K562 (cell line): ENCODE data around the gene PDGFRA. TPM values are rescaled to one million over a fixed set of nuclear protein-coding genes. Genes with fewer than 3 reads are reported as not detected.

Experiments used
- ATAC-seq: fragments of 200-7000 bp; cut with Tn5 transposase; 3 replicates; pipeline ENCODE4 v1.9.1; 2020; ENCODE audit warnings: moderate library complexity
- BruUV-seq: library from RNA; stranded (reverse); fragments of 400-500 nt; replicated peaks from 2 replicates; lab custom pipeline; 2021; lab: Mats Ljungman, UMichigan
- CTCF ChIA-PET: fragments of 300-600 bp; formaldehyde crosslinking; extraction: SDS; loops from one replicate; lab custom pipeline; 2021; ENCODE audit warnings: low intra/inter-chr PET ratio; lab: Yijun Ruan, JAX
- POLR2A ChIA-PET: fragments of 300-600, 350-650 bp; sonication (Branson Sonifier 250); formaldehyde crosslinking; extraction: SDS; loops from one replicate; lab custom pipeline; 2021; ENCODE audit warnings: antibody characterized with exemption, inconsistent platforms; lab: Yijun Ruan, JAX
- DNase-seq, 4 experiments: peaks; one replicate each; pipeline versions ENCODE4 v3.0.0 to v3.0.0-alpha.2; 2011 to 2018; ENCODE audit warnings: low spot score in 3 of 4, mixed read lengths in 3 of 4; ENCODE audit errors: extremely low read depth in 1 of 4
- FAIRE-seq: peaks from 2 replicates; lab custom pipeline; 2011; peaks lifted over from hg19 to GRCh38; lab: Jason Lieb, UNC
- H2AFZ ChIP-seq: 2 replicates; pipeline ENCODE4 v1.6.0; 2011; ENCODE audit warnings: low read depth, low read length, control low read depth, inconsistent platforms
- H3K27ac ChIP-seq: fragments of 200-600 bp; 3 replicates; pipeline ENCODE4 v1.8.0; 2011; ENCODE audit warnings: low read depth, mild to moderate bottlenecking, control low read depth, inconsistent platforms, low read length, moderate library complexity, mixed read lengths; ENCODE audit errors: extremely low read depth
- H3K27me3 ChIP-seq, 2 experiments: fragments of 300-600 bp in 1 of 2; 2 replicates in 1 of 2; 3 replicates in 1 of 2; pipeline versions ENCODE4 v1.6.0 to v1.8.0; 2011; ENCODE audit warnings: inconsistent platforms in 2 of 2, low read length in 2 of 2, mild to moderate bottlenecking in 1 of 2, mixed read lengths in 1 of 2, moderate library complexity in 1 of 2; ENCODE audit not compliant: control insufficient read depth in 2 of 2, insufficient read depth in 2 of 2
- H3K36me3 ChIP-seq: fragments of 300-600 bp; 3 replicates; pipeline ENCODE4 v1.8.0; 2011; ENCODE audit warnings: mild to moderate bottlenecking, low read length, inconsistent platforms; ENCODE audit not compliant: control insufficient read depth, insufficient read depth
- H3K4me1 ChIP-seq, 2 experiments: fragments of 200-600 bp in 1 of 2; replicated peaks in 1 of 2; 2 replicates in 1 of 2; 3 replicates in 1 of 2; pipeline versions ENCODE4 v1.5.1 to v1.8.0; 2011; ENCODE audit warnings: inconsistent platforms in 2 of 2, low read length in 2 of 2, mild to moderate bottlenecking in 1 of 2, mixed read lengths in 1 of 2, moderate library complexity in 1 of 2; ENCODE audit not compliant: control insufficient read depth in 2 of 2, insufficient read depth in 2 of 2
- H3K4me2 ChIP-seq: 2 replicates; pipeline ENCODE4 v1.6.1; 2011; ENCODE audit warnings: low read length, control low read depth, inconsistent platforms, mixed read lengths; ENCODE audit not compliant: insufficient read depth
- H3K4me3 ChIP-seq: fragments of 200-600 bp; sonication (generic), shearing (Covaris generic); 2 replicates; pipeline ENCODE4 v1.5.1; 2016; ENCODE audit warnings: control low read depth, inconsistent platforms
- H3K79me2 ChIP-seq: fragments of 200-600 bp; 3 replicates; pipeline ENCODE4 v1.8.0; 2011; ENCODE audit warnings: low read length, inconsistent platforms; ENCODE audit not compliant: control insufficient read depth, insufficient read depth
- H3K9ac ChIP-seq, 2 experiments: 2 replicates each; pipeline versions ENCODE4 v1.6.0 to v1.6.1; 2011; ENCODE audit warnings: low read depth in 2 of 2, low read length in 2 of 2, control low read depth in 1 of 2, inconsistent platforms in 1 of 2, mild to moderate bottlenecking in 1 of 2, mixed read lengths in 1 of 2; ENCODE audit not compliant: insufficient read depth in 1 of 2
- H3K9me1 ChIP-seq: one replicate; pipeline ENCODE4 v1.6.0; 2011; ENCODE audit warnings: inconsistent platforms, mild to moderate bottlenecking, low read length, moderate library complexity; ENCODE audit not compliant: control insufficient read depth, insufficient read depth
- H3K9me3 ChIP-seq: replicated peaks from 2 replicates; pipeline ENCODE4 v1.5.1; 2011; ENCODE audit warnings: low read depth, low read length, inconsistent platforms; ENCODE audit not compliant: control insufficient read depth, insufficient read depth
- H4K20me1 ChIP-seq: replicated peaks from 2 replicates; pipeline ENCODE4 v1.6.1; 2011; ENCODE audit warnings: low read length, inconsistent platforms, mixed read lengths; ENCODE audit not compliant: control insufficient read depth, insufficient read depth
- ARNT ChIP-seq, 2 experiments: fragments of 450-650 bp; IDR thresholded peaks; 2 replicates each; pipeline ENCODE4 v1.6.1; 2016; ENCODE audit warnings: mild to moderate bottlenecking in 1 of 2
- CBX8 ChIP-seq: fragments of 200-600 bp; sonication (generic); IDR thresholded peaks from 2 replicates; pipeline ENCODE4 v1.6.1; 2012; ENCODE audit warnings: borderline replicate concordance, mixed run types, low read depth, mild to moderate bottlenecking, moderate library complexity, mixed read lengths, low read length, control low read depth, inconsistent platforms; ENCODE audit not compliant: poor library complexity, severe bottlenecking; ENCODE audit errors: extremely low read depth
- CEBPG ChIP-seq, 3 experiments: fragments of 200-800 bp in 1 of 3; sonication (Bioruptor generic) in 1 of 3; sonication (generic) in 1 of 3; formaldehyde crosslinking in 1 of 3; IDR thresholded peaks in 2 of 3; conservative IDR thresholded peaks in 1 of 3; 2 replicates each; pipeline versions ENCODE4 v1.6.1 to v1.8.0; 2016 to 2022; ENCODE audit warnings: missing compliant biosample characterization in 2 of 3, missing genetic modification characterization in 2 of 3, mild to moderate bottlenecking in 1 of 3, missing genetic modification reagents in 1 of 3
- FOXO4 ChIP-seq: fragments of 450-650 bp; formaldehyde crosslinking; IDR thresholded peaks from 2 replicates; pipeline ENCODE4 v1.4.0; 2020; ENCODE audit warnings: mild to moderate bottlenecking, moderate library complexity
- GATA2 ChIP-seq: sonication (generic); formaldehyde crosslinking; IDR thresholded peaks from 2 replicates; pipeline ENCODE4 v1.4.0; 2020; ENCODE audit warnings: mild to moderate bottlenecking, missing genetic modification reagents
- JUND ChIP-seq, 2 experiments: IDR thresholded peaks; 2 replicates in 1 of 2; 3 replicates in 1 of 2; pipeline ENCODE4 v1.6.1; 2011; ENCODE audit warnings: borderline replicate concordance in 2 of 2, low read depth in 2 of 2, low read length in 2 of 2, improper control_type of control experiment in 1 of 2, missing biosample characterization in 1 of 2, missing genetic modification characterization in 1 of 2, missing genetic modification reagents in 1 of 2
- MYC ChIP-seq, 2 experiments: fragments of 250-450 bp in 1 of 2; sonication (Bioruptor Pico) in 1 of 2; IDR thresholded peaks; 2 replicates each; pipeline versions ENCODE4 v1.5.1 to v1.6.1; 2012 to 2021; ENCODE audit warnings: low read depth in 2 of 2, borderline replicate concordance in 1 of 2, improper control_type of control experiment in 1 of 2, low read length in 1 of 2, mild to moderate bottlenecking in 1 of 2, moderate library complexity in 1 of 2
- PCBP1 ChIP-seq: fragments of 200-400 bp; formaldehyde crosslinking; IDR thresholded peaks from 2 replicates; pipeline ENCODE4 v1.6.1; 2018; ENCODE audit warnings: mild to moderate bottlenecking, low read depth, low read length; ENCODE audit not compliant: poor library complexity, severe bottlenecking
- PHF21A ChIP-seq: fragments of 450-650 bp; IDR thresholded peaks from 2 replicates; pipeline ENCODE4 v1.6.1; 2017; ENCODE audit warnings: low read depth, borderline replicate concordance
- POLR2B ChIP-seq: fragments of 450-650 bp; IDR thresholded peaks from 2 replicates; pipeline ENCODE4 v1.6.1; 2018; ENCODE audit warnings: low read depth; ENCODE audit not compliant: partially characterized antibody
- RBM17 ChIP-seq: fragments of 200-400 bp; formaldehyde crosslinking; IDR thresholded peaks from 2 replicates; pipeline ENCODE4 v1.6.1; 2017; ENCODE audit warnings: low read depth, mild to moderate bottlenecking, low read length, borderline replicate concordance
- SNIP1 ChIP-seq: fragments of 450-650 bp; IDR thresholded peaks from 2 replicates; pipeline ENCODE4 v1.7.1; 2017; ENCODE audit warnings: low read depth, mild to moderate bottlenecking
- TSC22D4 ChIP-seq: fragments of 450-650 bp; IDR thresholded peaks from 2 replicates; pipeline ENCODE4 v1.6.1; 2016; ENCODE audit warnings: missing genetic modification characterization, missing biosample characterization, control low read depth
- ZNF584 ChIP-seq: fragments of 200-800 bp; sonication (Bioruptor generic); IDR thresholded peaks from 2 replicates; pipeline ENCODE4 v1.6.1; 2016; ENCODE audit warnings: low read depth, mild to moderate bottlenecking, missing genetic modification characterization, missing compliant biosample characterization
- WGBS: fragments of 100-300 bp; shearing (Covaris generic); methylation state at CpG from one replicate; pipeline ENCODE4 v1.1.6; 2016; ENCODE audit warnings: low coverage, mixed read lengths; ENCODE audit not compliant: insufficient coverage; ENCODE audit errors: missing lambda C conversion rate; 5-methylcytosine and 5-hydroxymethylcytosine counted together
- in situ Hi-C: fragments of 300-500 bp; cut with MboI; formaldehyde crosslinking; loops from 4 replicates; pipeline ENCODE4 v1.15.0; 2018; ENCODE audit warnings: inconsistent platforms, mixed read lengths
- intact Hi-C: fragments of 100-400 bp; cut with micrococcal nuclease; formaldehyde crosslinking; loops from 2 replicates; pipeline ENCODE4 v1.14.2; 2022
- polyA plus RNA-seq, 8 experiments: library from polyadenylated mRNA; depleted of rRNA in 4 of 8; stranded (reverse) in 5 of 8; unstranded in 3 of 8; fragments of >200 nt; fragmentation: Nextera tagmentation in 2 of 8; fragmentation: Illumina TruSeq in 1 of 8; extraction: Ambion mirVana in 2 of 8; extraction: Trizol in 1 of 8; gene quantifications; 2 replicates each; pipeline versions ENCODE4 v1.2.1 to v1.2.3, GENCODE V29; 2011 to 2014; ENCODE audit warnings: inconsistent platforms in 1 of 8, missing spikeins in 1 of 8
- total RNA-seq, 7 experiments: library from RNA; depleted of rRNA in 6 of 7; stranded (reverse); fragments of >200 nt in 6 of 7; fragmentation: Illumina TruSeq in 2 of 7; extraction: Trizol in 2 of 7; gene quantifications; 2 replicates each; pipeline versions ENCODE4 v1.2.1 to v1.2.3, GENCODE V29; 2011 to 2021; ENCODE audit warnings: low replicate concordance in 1 of 7

Gene PDGFRA
- total and polyA plus RNA-seq, 9 of the 15 experiments (the other 6 are each of a cell fraction or from before 2014, with no cell fraction given), result 0.40 TPM; not detected in 8

- no peak for TF ChIP-seq RBM17
- no peak for TF ChIP-seq FOXO4 (CRISPR knock-in tag)
- TF ChIP-seq PCBP1, result no peak
- no peak for TF ChIP-seq PHF21A
- TF ChIP-seq TSC22D4 (tag), result no peak
- TF ChIP-seq CEBPG (CRISPR knock-in tag; IDR thresholded peaks at IDR 0.05), result no peak
- no peak for TF ChIP-seq CEBPG (tag; conservative IDR thresholded peaks at IDR 0.05 in 1 of 2, IDR thresholded peaks at IDR 0.05 in 1 of 2)
- TF ChIP-seq POLR2B, result no peak
- TF ChIP-seq, all 486 proteins: peak for 0
Measured at GRCh38 chr4:54197926-54198325, 31.2 kb upstream of the PDGFRA start (continued).

GRCh38 chr4:54199919-54200318, 29.2 kb upstream of the PDGFRA start:
- Histone ChIP-seq H3K79me2 (no peaks in the 10 kb centered on the region), H3K36me3 (no peaks in the 10 kb centered on the region), H3K4me1 (no peaks in the 10 kb centered on the region), H2AFZ (no peak overlapping the region), H3K9me3 (no peaks in the 10 kb centered on the region), H3K4me2 (no peak overlapping the region), H3K4me3 (no peak overlapping the region), H3K27me3 (peaks cover 3 to 4% of the 10 kb centered on the region in 2 experiments; a peak in 2 of 5 replicates), H3K9me1 (no peaks in the 10 kb centered on the region), H3K27ac (no peak overlapping the region), H3K9ac (no peak overlapping the region), H4K20me1 (no peaks in the 10 kb centered on the region)
- 3% methylated on average over 5 of the region's 5 CpGs for WGBS
- FAIRE-seq (no peak), DNase-seq (no peak), ATAC-seq (no peak)
- intact Hi-C loops, result no loop called here
- ChIA-PET CTCF (no interaction called here), POLR2A (no interaction called here)
- in situ Hi-C loops, result no loop called here
- BruUV-seq, result no TSS peak
- no peak for TF ChIP-seq ARNT (IDR thresholded peaks at IDR 0.05)
- no peak for TF ChIP-seq JUND (IDR thresholded peaks at IDR 0.05; ENCODE audit: borderline replicate concordance, low read depth, low read length)
- no peak for TF ChIP-seq JUND (tag; IDR thresholded peaks at IDR 0.05; ENCODE audit: borderline replicate concordance, low read depth, low read length)
- no peak for TF ChIP-seq GATA2 (CRISPR knock-in tag)
- TF ChIP-seq MYC (IDR thresholded peaks at IDR 0.05; ENCODE audit: low read depth, low read length), result no peak
- no peak for TF ChIP-seq MYC (CRISPR knock-in tag; IDR thresholded peaks at IDR 0.05; ENCODE audit: borderline replicate concordance, low read depth)
- no peak for TF ChIP-seq ZNF584 (CRISPR knock-in tag)
- no peak for TF ChIP-seq CBX8
- TF ChIP-seq SNIP1, result no peak
